Activated B cell treated with CpG ODN at 0.5 μM for 24 hours (primary cell): Measurements from ENCODE around the gene TBC1D22B. TPM values are rescaled to one million over a fixed set of nuclear protein-coding genes. Genes with fewer than 3 reads are reported as not detected.

Experiments used
- ATAC-seq: fragments of 200-7000 bp; cut with Tn5 transposase; one replicate; pipeline ENCODE4 v1.10.0; 2021; ENCODE audit warnings: low read depth, mild to moderate bottlenecking, moderate library complexity
- CTCF ChIA-PET: fragments of 350-600 bp; sonication (Branson Sonifier 250); formaldehyde crosslinking; loops from one replicate; lab custom pipeline; 2021; ENCODE audit warnings: antibody characterized with exemption; lab: Charles Lee
- POLR2A ChIA-PET: fragments of 350-600 bp; sonication (Branson Sonifier 250); formaldehyde crosslinking; loops from one replicate; lab custom pipeline; 2021; ENCODE audit warnings: antibody characterized with exemption; lab: Charles Lee
- DNase-seq: peaks from one replicate; pipeline ENCODE4 v3.0.0; 2022
- H3K27ac Mint-ChIP-seq: one replicate; pipeline ENCODE4 v1.8.0; 2020; ENCODE audit warnings: mixed read lengths
- H3K27me3 Mint-ChIP-seq: one replicate; pipeline ENCODE4 v1.8.0; 2021; ENCODE audit warnings: mixed read lengths
- H3K36me3 Mint-ChIP-seq: one replicate; pipeline ENCODE4 v1.8.0; 2021; ENCODE audit warnings: low read depth, mixed read lengths
- H3K4me1 Mint-ChIP-seq: one replicate; pipeline ENCODE4 v1.8.0; 2021; ENCODE audit warnings: mixed read lengths
- H3K4me3 Mint-ChIP-seq: one replicate; pipeline ENCODE4 v1.8.0; 2020; ENCODE audit warnings: mild to moderate bottlenecking, mixed read lengths
- H3K9me3 Mint-ChIP-seq: one replicate; pipeline ENCODE4 v1.8.0; 2020; ENCODE audit warnings: mixed read lengths
- CTCF ChIP-seq: fragments of 200-600 bp; IDR thresholded peaks from one replicate; pipeline ENCODE4 v1.8.0; 2022; ENCODE audit warnings: antibody characterized with exemption, mild to moderate bottlenecking
- intact Hi-C: fragments of 100-400 bp; cut with micrococcal nuclease; formaldehyde crosslinking; loops from one replicate; pipeline ENCODE4 v1.15.1; 2024
- total RNA-seq: library from RNA; stranded (reverse); gene quantifications from 2 replicates; pipeline ENCODE4 v1.2.3, GENCODE V29; 2022

The TBC1D22B gene
- total RNA-seq, 1 donor from 2014 or later, result 10.7 TPM

GRCh38 chr6:37359039-37359438 is 101.5 kb downstream of the TBC1D22B start:
- POLR2A ChIA-PET, result interaction anchor here (0.5 kb wide), 1 partner anchor 44 kb away, joined by 3 read pairs; no protein-coding TSS in a partner anchor
- Mint-ChIP-seq H3K4me1 (peaks cover 11% of the 10 kb centered on the region), H3K27ac (no peak overlapping the region), H3K27me3 (no peaks in the 10 kb centered on the region), H3K36me3 (peaks cover 32% of the 10 kb centered on the region), H3K9me3 (no peaks in the 10 kb centered on the region), H3K4me3 (no peak overlapping the region)
- no peak for ATAC-seq
- DNase-seq, result no peak
- TF ChIP-seq CTCF, result no peak
- intact Hi-C loops, result no loop called here
- CTCF ChIA-PET, result no interaction called here

DNA sequence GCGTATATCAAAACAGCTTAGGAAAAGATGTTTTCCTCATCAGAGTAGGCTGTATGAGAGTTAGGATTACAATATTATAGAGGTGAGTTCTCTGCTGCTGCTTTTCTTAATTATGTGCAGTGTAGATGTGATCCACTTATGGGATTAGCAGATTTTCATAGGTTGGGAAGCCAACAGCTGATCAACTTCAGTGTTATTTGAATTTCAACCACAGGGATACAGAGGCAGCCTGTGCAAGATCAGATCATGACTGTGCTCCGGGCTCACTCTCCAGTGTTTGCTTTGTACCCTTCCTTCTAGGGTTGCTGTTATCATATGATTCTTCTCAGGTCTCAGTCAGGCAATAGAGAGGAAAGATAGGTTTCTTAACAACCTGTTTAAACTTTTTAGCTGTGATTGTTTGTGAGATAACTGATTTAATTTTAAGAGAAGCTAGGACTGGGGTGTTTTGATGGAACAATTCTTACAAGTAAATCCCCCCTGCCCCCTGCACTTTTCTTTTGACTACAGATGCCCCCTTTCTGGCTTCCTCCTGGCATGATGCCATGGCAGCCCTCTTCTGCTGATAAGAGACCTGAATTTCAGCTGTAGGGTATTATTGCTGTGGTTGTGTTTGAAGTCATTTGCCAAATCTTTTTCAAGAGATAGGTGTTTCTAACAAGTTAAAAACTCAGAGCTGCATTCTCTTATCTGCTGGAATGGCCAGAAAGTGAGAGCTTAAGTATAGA is 104.7 kb downstream of the TBC1D22B start:
- ATAC-seq (no peak), DNase-seq (no peak)
- Mint-ChIP-seq H3K4me3 (no peak overlapping the region), H3K27ac (no peak overlapping the region), H3K36me3 (peaks cover 41% of the 10 kb centered on the region), H3K4me1 (no peaks in the 10 kb centered on the region), H3K9me3 (no peaks in the 10 kb centered on the region), H3K27me3 (no peaks in the 10 kb centered on the region)
- intact Hi-C loops, result no loop called here
- TF ChIP-seq CTCF, result no peak
- ChIA-PET POLR2A (interaction anchor here (0.5 kb wide), 1 partner anchor 710 kb away, joined by 3 read pairs; no protein-coding TSS in a partner anchor), CTCF (no interaction called here)

GRCh38 chr6:37365791-37366190 is 108.2 kb downstream of the TBC1D22B start:
- intact Hi-C loops, result no loop called here
- no peak overlapping the region for H3K4me3 Mint-ChIP-seq
- H3K9me3 Mint-ChIP-seq, result no peaks in the 10 kb centered on the region
- ATAC-seq (no peak), DNase-seq (no peak)
- TF ChIP-seq CTCF, result no peak
- peaks cover 66% of the 10 kb centered on the region for H3K36me3 Mint-ChIP-seq
- H3K27ac Mint-ChIP-seq, result no peak overlapping the region
- no peaks in the 10 kb centered on the region for H3K27me3 Mint-ChIP-seq
- H3K4me1 Mint-ChIP-seq, result peaks cover 14% of the 10 kb centered on the region
- POLR2A ChIA-PET, result no interaction called here
- CTCF ChIA-PET, result interaction anchor here (2.1 to 2.3 kb wide), 2 partner anchors 40 to 326 kb away, joined by 5 to 6 read pairs; no protein-coding TSS in a partner anchor

GRCh38 chr6:37366910-37367309 is 109.3 kb downstream of the TBC1D22B start:
- peaks cover 65% of the 10 kb centered on the region for H3K36me3 Mint-ChIP-seq
- peaks cover 14% of the 10 kb centered on the region for H3K4me1 Mint-ChIP-seq
- no peaks in the 10 kb centered on the region for H3K27me3 Mint-ChIP-seq
- no peak overlapping the region for H3K4me3 Mint-ChIP-seq
- intact Hi-C loops, result no loop called here
- no peaks in the 10 kb centered on the region for H3K9me3 Mint-ChIP-seq
- no peak for ATAC-seq
- ChIA-PET POLR2A (no interaction called here), CTCF (interaction anchor here (2.1 to 2.3 kb wide), 2 partner anchors 41 to 325 kb away, joined by 5 to 6 read pairs; no protein-coding TSS in a partner anchor)
- no peak for DNase-seq
- H3K27ac Mint-ChIP-seq, result no peak overlapping the region
- TF ChIP-seq CTCF, result no peak

DNA sequence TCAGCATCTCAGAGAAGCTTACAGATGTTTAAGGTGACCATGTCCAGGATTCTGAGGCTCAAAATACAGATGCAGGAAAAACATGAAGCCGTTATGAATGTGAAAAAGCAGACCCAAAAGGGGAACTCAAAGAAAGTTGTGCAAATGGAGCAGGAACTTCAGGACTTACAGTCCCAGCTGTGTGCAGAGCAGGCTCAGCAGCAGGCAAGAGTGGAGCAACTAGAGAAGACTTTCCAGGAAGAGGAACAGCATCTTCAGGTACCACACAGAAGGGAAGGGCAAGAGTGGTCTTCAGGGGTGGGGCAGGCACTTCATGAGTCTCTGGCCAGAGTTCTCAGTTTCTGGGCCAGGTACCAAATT is 111.4 kb downstream of the TBC1D22B start:
- peaks cover 59% of the 10 kb centered on the region for H3K36me3 Mint-ChIP-seq
- no peaks in the 10 kb centered on the region for H3K9me3 Mint-ChIP-seq
- no peak for TF ChIP-seq CTCF
- intact Hi-C loops, result no loop called here
- no peak overlapping the region for H3K27ac Mint-ChIP-seq
- no peaks in the 10 kb centered on the region for H3K27me3 Mint-ChIP-seq
- CTCF ChIA-PET, result no interaction called here
- no peak for ATAC-seq
- no peak overlapping the region for H3K4me3 Mint-ChIP-seq
- POLR2A ChIA-PET, result interaction anchor here (0.5 kb wide), 1 partner anchor 71 kb away, joined by 3 read pairs; no protein-coding TSS in a partner anchor
- no peak for DNase-seq
- H3K4me1 Mint-ChIP-seq, result peaks cover 14% of the 10 kb centered on the region
